Lower leg skin (tissue), 3 donors: Measurements from ENCODE around the gene HSPA4.

Experiments
- POLR2A ChIP-seq, 2 donors: fragments of 450-650 bp; IDR thresholded peaks; one replicate each; pipeline ENCODE4 v1.6.1; 2016 to 2017; ENCODE audit warnings: antibody characterized with exemption in 2 of 2, mild to moderate bottlenecking in 1 of 2, moderate library complexity in 1 of 2
- TF ChIP-seq, protein P1 (sequence below), 3 donors: fragments of 450-650 bp; IDR thresholded peaks; one replicate each; pipeline ENCODE4 v1.5.1; 2016; ENCODE audit warnings: antibody characterized with exemption in 3 of 3, mild to moderate bottlenecking in 3 of 3, moderate library complexity in 2 of 3

- TF ChIP-seq, protein P1, sequence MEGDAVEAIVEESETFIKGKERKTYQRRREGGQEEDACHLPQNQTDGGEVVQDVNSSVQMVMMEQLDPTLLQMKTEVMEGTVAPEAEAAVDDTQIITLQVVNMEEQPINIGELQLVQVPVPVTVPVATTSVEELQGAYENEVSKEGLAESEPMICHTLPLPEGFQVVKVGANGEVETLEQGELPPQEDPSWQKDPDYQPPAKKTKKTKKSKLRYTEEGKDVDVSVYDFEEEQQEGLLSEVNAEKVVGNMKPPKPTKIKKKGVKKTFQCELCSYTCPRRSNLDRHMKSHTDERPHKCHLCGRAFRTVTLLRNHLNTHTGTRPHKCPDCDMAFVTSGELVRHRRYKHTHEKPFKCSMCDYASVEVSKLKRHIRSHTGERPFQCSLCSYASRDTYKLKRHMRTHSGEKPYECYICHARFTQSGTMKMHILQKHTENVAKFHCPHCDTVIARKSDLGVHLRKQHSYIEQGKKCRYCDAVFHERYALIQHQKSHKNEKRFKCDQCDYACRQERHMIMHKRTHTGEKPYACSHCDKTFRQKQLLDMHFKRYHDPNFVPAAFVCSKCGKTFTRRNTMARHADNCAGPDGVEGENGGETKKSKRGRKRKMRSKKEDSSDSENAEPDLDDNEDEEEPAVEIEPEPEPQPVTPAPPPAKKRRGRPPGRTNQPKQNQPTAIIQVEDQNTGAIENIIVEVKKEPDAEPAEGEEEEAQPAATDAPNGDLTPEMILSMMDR (IDR thresholded peaks at IDR 0.05): no peak
- TF ChIP-seq POLR2A (IDR thresholded peaks at IDR 0.05): no peak
These were observed 78.1 kb downstream of the HSPA4 start for GRCh38 chr5:133129950-133130349.
